ENCODE data around the gene CFAP77.

DNA sequence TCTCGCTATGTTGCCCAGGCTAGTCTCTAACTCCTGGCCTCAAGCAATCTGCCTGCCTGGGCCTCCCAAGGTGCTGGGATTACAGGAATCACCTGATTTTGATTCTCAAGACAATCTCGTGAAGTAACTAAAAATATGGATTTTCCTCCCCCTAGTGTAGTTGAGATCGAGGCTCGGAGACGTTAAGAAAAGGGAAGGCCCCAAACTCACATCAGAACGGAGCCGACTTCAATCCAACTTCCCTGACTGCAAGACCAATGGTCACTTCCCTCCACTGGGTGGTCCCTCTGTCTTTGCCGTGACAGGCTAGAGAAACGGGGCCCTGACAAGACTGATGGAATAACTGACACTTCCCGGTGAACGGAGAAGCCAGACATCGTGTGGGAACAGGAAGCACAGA is 200.7 kb downstream of the CFAP77 start:
- TF ChIP-seq, protein P1, sequence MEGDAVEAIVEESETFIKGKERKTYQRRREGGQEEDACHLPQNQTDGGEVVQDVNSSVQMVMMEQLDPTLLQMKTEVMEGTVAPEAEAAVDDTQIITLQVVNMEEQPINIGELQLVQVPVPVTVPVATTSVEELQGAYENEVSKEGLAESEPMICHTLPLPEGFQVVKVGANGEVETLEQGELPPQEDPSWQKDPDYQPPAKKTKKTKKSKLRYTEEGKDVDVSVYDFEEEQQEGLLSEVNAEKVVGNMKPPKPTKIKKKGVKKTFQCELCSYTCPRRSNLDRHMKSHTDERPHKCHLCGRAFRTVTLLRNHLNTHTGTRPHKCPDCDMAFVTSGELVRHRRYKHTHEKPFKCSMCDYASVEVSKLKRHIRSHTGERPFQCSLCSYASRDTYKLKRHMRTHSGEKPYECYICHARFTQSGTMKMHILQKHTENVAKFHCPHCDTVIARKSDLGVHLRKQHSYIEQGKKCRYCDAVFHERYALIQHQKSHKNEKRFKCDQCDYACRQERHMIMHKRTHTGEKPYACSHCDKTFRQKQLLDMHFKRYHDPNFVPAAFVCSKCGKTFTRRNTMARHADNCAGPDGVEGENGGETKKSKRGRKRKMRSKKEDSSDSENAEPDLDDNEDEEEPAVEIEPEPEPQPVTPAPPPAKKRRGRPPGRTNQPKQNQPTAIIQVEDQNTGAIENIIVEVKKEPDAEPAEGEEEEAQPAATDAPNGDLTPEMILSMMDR (IDR thresholded peaks at IDR 0.05): no peak
- TF ChIP-seq POLR2A (IDR thresholded peaks at IDR 0.05): no peak
